IMR-90 (cell line): ENCODE results near the gene MDM2. TPM values are rescaled to one million over a fixed set of nuclear protein-coding genes. Genes with fewer than 3 reads are reported as not detected.

Experiments used
- ATAC-seq: fragments of 200-7000 bp; cut with Tn5 transposase; 2 replicates; pipeline ENCODE4 v1.9.1; 2020; ENCODE audit warnings: low read depth, mild to moderate bottlenecking, moderate library complexity
- BruUV-seq: library from RNA; stranded (reverse); fragments of 400-500 nt; replicated peaks from 2 replicates; lab custom pipeline; 2021; lab: Mats Ljungman, UMichigan
- CTCF ChIA-PET: fragments of 300-600 bp; formaldehyde crosslinking; extraction: SDS; loops from one replicate; lab custom pipeline; 2021; ENCODE audit warnings: antibody characterized with exemption; lab: Yijun Ruan, JAX
- POLR2A ChIA-PET: fragments of 300-600 bp; sonication (Branson Sonifier 250); formaldehyde crosslinking; loops from one replicate; lab custom pipeline; 2022; ENCODE audit warnings: antibody characterized with exemption; ENCODE audit not compliant: unreplicated experiment; lab: Charles Lee
- DNase-seq: peaks from one replicate; pipeline ENCODE4 v3.0.0; 2013
- H2AFZ ChIP-seq: replicated peaks from 2 replicates; pipeline ENCODE3; 2013; ENCODE audit warnings: low read length, mild to moderate bottlenecking; ENCODE audit not compliant: poor library complexity
- H2AK5ac ChIP-seq: 2 replicates; pipeline ENCODE4 v1.6.1; 2013; ENCODE audit warnings: low read depth, low read length, inconsistent platforms
- H2AK9ac ChIP-seq: replicated peaks from 2 replicates; pipeline ENCODE3; 2013; ENCODE audit warnings: mild to moderate bottlenecking, low read depth, low read length, moderate library complexity; ENCODE audit not compliant: poor library complexity
- H2BK120ac ChIP-seq: 2 replicates; pipeline ENCODE4 v1.6.1; 2013; ENCODE audit warnings: low read depth, low read length, inconsistent platforms
- H2BK15ac ChIP-seq: 3 replicates; pipeline ENCODE4 v1.6.1; 2013; ENCODE audit warnings: low read depth, low read length, inconsistent platforms
- H2BK20ac ChIP-seq: 2 replicates; pipeline ENCODE4 v1.6.1; 2013; ENCODE audit warnings: low read depth, mild to moderate bottlenecking, inconsistent platforms, low read length, moderate library complexity
- H2BK5ac ChIP-seq: 2 replicates; pipeline ENCODE4 v1.6.1; 2013; ENCODE audit warnings: mild to moderate bottlenecking, low read depth, low read length, inconsistent platforms; ENCODE audit not compliant: poor library complexity, severe bottlenecking
- H3K14ac ChIP-seq: replicated peaks from 2 replicates; pipeline ENCODE4 v1.6.1; 2013; ENCODE audit warnings: low read depth, low read length, inconsistent platforms
- H3K18ac ChIP-seq: 2 replicates; pipeline ENCODE4 v1.6.1; 2013; ENCODE audit warnings: low read depth, low read length, control low read depth
- H3K23ac ChIP-seq: 2 replicates; pipeline ENCODE4 v1.6.1; 2013; ENCODE audit warnings: low read depth, low read length, inconsistent platforms
- H3K27ac ChIP-seq: 2 replicates; pipeline ENCODE4 v1.5.1; 2013; ENCODE audit warnings: mild to moderate bottlenecking, control low read depth, low read length; ENCODE audit not compliant: insufficient read depth
- H3K27me3 ChIP-seq: 2 replicates; pipeline ENCODE4 v1.6.1; 2013; ENCODE audit warnings: low read length; ENCODE audit not compliant: control insufficient read depth, insufficient read depth
- H3K36me3 ChIP-seq: 2 replicates; pipeline ENCODE4 v1.6.1; 2013; ENCODE audit warnings: low read length, mixed read lengths; ENCODE audit not compliant: control insufficient read depth, insufficient read depth
- H3K4ac ChIP-seq: 2 replicates; pipeline ENCODE4 v1.6.1; 2013; ENCODE audit warnings: low read depth, low read length, inconsistent platforms
- H3K4me1 ChIP-seq: 2 replicates; pipeline ENCODE4 v1.6.1; 2013; ENCODE audit warnings: low read length, mixed read lengths; ENCODE audit not compliant: control insufficient read depth, insufficient read depth
- H3K4me2 ChIP-seq: 2 replicates; pipeline ENCODE4 v1.6.1; 2013; ENCODE audit warnings: low read depth, mild to moderate bottlenecking, control low read depth, low read length, moderate library complexity
- H3K4me3 ChIP-seq: 2 replicates; pipeline ENCODE4 v1.5.1; 2013; ENCODE audit warnings: low read depth, mild to moderate bottlenecking, control low read depth, low read length, moderate library complexity; ENCODE audit not compliant: insufficient read depth
- H3K56ac ChIP-seq: 2 replicates; pipeline ENCODE4 v1.6.1; 2013; ENCODE audit warnings: low read length, inconsistent platforms; ENCODE audit not compliant: insufficient read depth; ENCODE audit errors: extremely low read depth
- H3K79me1 ChIP-seq, 2 experiments: 2 replicates each; pipeline ENCODE4 v1.6.1; 2013; ENCODE audit warnings: low read length in 2 of 2, inconsistent platforms in 1 of 2, low read depth in 1 of 2
- H3K9ac ChIP-seq: 2 replicates; pipeline ENCODE4 v1.6.1; 2013; ENCODE audit warnings: low read depth, low read length, control low read depth
- H3K9me1 ChIP-seq: 2 replicates; pipeline ENCODE4 v1.6.1; 2013; ENCODE audit warnings: low read length, inconsistent platforms; ENCODE audit not compliant: insufficient read depth
- H3K9me3 ChIP-seq: 2 replicates; pipeline ENCODE4 v1.6.1; 2013; ENCODE audit warnings: low read length; ENCODE audit not compliant: control insufficient read depth, insufficient read depth
- H4K20me1 ChIP-seq: 2 replicates; pipeline ENCODE4 v1.6.1; 2013; ENCODE audit warnings: low read length, inconsistent platforms; ENCODE audit not compliant: insufficient read depth
- H4K5ac ChIP-seq: 2 replicates; pipeline ENCODE4 v1.6.1; 2013; ENCODE audit warnings: mild to moderate bottlenecking, low read depth, low read length, control low read depth
- H4K8ac ChIP-seq, 2 experiments: 2 replicates each; pipeline ENCODE4 v1.6.1; 2013; ENCODE audit warnings: low read depth in 2 of 2, low read length in 2 of 2, control low read depth in 1 of 2, inconsistent platforms in 1 of 2
- H4K91ac ChIP-seq: 2 replicates; pipeline ENCODE4 v1.6.1; 2013; ENCODE audit warnings: low read depth, low read length, inconsistent platforms; ENCODE audit not compliant: insufficient read depth
- BHLHE40 ChIP-seq: fragments of 150-350 bp; IDR thresholded peaks from 2 replicates; pipeline ENCODE4 v1.6.1; 2016; ENCODE audit warnings: mild to moderate bottlenecking, low read depth, low read length
- CEBPB ChIP-seq: IDR thresholded peaks from 2 replicates; pipeline ENCODE4 v1.6.1; 2012; ENCODE audit warnings: low read depth, low read length, improper control_type of control experiment
- CHD1 ChIP-seq: IDR thresholded peaks from 2 replicates; pipeline ENCODE4 v1.6.1; 2012; ENCODE audit warnings: low read depth, low read length, improper control_type of control experiment
- FOS ChIP-seq: fragments of 150-350 bp; IDR thresholded peaks from 2 replicates; pipeline ENCODE4 v1.6.1; 2016; ENCODE audit warnings: low read depth, low read length
- MAFK ChIP-seq: IDR thresholded peaks from 2 replicates; pipeline ENCODE4 v1.6.1; 2012; ENCODE audit warnings: low read depth, low read length, improper control_type of control experiment
- MAZ ChIP-seq: IDR thresholded peaks from 2 replicates; pipeline ENCODE4 v1.6.1; 2012; ENCODE audit warnings: low read depth, mild to moderate bottlenecking, low read length, improper control_type of control experiment, moderate library complexity, borderline replicate concordance
- MXI1 ChIP-seq: IDR thresholded peaks from 2 replicates; pipeline ENCODE4 v1.6.1; 2012; ENCODE audit warnings: low read depth, mild to moderate bottlenecking, low read length, moderate library complexity, borderline replicate concordance
- NFE2L2 ChIP-seq: fragments of 150-350 bp; IDR thresholded peaks from 2 replicates; pipeline ENCODE4 v1.6.1; 2016; ENCODE audit warnings: low read depth, mild to moderate bottlenecking, low read length
- POLR2A ChIP-seq: IDR thresholded peaks from 2 replicates; pipeline ENCODE4 v1.6.1; 2012; ENCODE audit warnings: mild to moderate bottlenecking, low read depth, low read length
- RAD21 ChIP-seq: IDR thresholded peaks from 2 replicates; pipeline ENCODE4 v1.6.1; 2012; ENCODE audit warnings: low read length, improper control_type of control experiment
- RCOR1 ChIP-seq: IDR thresholded peaks from 2 replicates; pipeline ENCODE4 v1.6.1; 2012; ENCODE audit warnings: mild to moderate bottlenecking, low read length, improper control_type of control experiment; ENCODE audit not compliant: insufficient replicate concordance
- RFX5 ChIP-seq: IDR thresholded peaks from 2 replicates; pipeline ENCODE4 v1.8.0; 2012; ENCODE audit warnings: low read depth, mild to moderate bottlenecking, low read length, moderate library complexity
- SMC3 ChIP-seq: fragments of 150-350 bp; IDR thresholded peaks from 2 replicates; pipeline ENCODE4 v1.6.1; 2016; ENCODE audit warnings: low read depth, mild to moderate bottlenecking, antibody characterized with exemption, low read length, moderate library complexity
- WGBS, 2 experiments: methylation state at CpG; one replicate each; pipeline versions ENCODE4 v1.1.5 to v1.1.7; 2013; ENCODE audit warnings: missing lambda C conversion rate in 2 of 2; ENCODE audit not compliant: insufficient read length in 1 of 2; ENCODE audit errors: extremely low coverage in 2 of 2; 5-methylcytosine and 5-hydroxymethylcytosine counted together
- dilution Hi-C: fragments of 300-500 bp; cut with HindIII; formaldehyde crosslinking; loops from one replicate; pipeline ENCODE4 v1.14.3; 2018; ENCODE audit warnings: low sequenced_read_pairs; ENCODE audit not compliant: unreplicated experiment
- in situ Hi-C: fragments of 300-500 bp; cut with MboI; formaldehyde crosslinking; loops from 3 replicates; pipeline ENCODE4 v1.14.3; 2019; ENCODE audit warnings: low sequenced_read_pairs, inconsistent platforms, mixed read lengths
- intact Hi-C: fragments of 100-400 bp; cut with micrococcal nuclease; formaldehyde crosslinking; loops from 2 replicates; pipeline ENCODE4 v1.10.0; 2022
- polyA plus RNA-seq, 3 experiments: library from polyadenylated mRNA; depleted of rRNA; stranded (reverse); fragments of >200 nt; gene quantifications; 2 replicates each; pipeline ENCODE4 v1.2.3, GENCODE V29; 2012; ENCODE audit warnings: low replicate concordance in 1 of 3
- total RNA-seq: library from RNA; depleted of rRNA; stranded (reverse); fragments of >200 nt; gene quantifications from 2 replicates; pipeline ENCODE4 v1.2.3, GENCODE V29; 2012
- TF ChIP-seq, protein P1 (sequence below): fragments of 150-350 bp; IDR thresholded peaks from 2 replicates; pipeline ENCODE4 v1.6.1; 2016; ENCODE audit warnings: low read depth, mild to moderate bottlenecking, low read length, moderate library complexity, borderline replicate concordance
- TF ChIP-seq, protein P2 (sequence below): conservative IDR thresholded peaks from 2 replicates; pipeline ENCODE4 v1.5.1; 2012; ENCODE audit warnings: mild to moderate bottlenecking, low read depth, low read length, improper control_type of control experiment
- TF ChIP-seq, protein P3 (sequence below): fragments of 150-350 bp; IDR thresholded peaks from 2 replicates; pipeline ENCODE4 v1.6.1; 2017; ENCODE audit warnings: mild to moderate bottlenecking, antibody characterized with exemption, low read length, low read depth

MDM2 gene
- total and polyA plus RNA-seq, 2 of the 4 experiments (the other 2 are of a cell fraction), result 21.9 to 196 TPM

DNA sequence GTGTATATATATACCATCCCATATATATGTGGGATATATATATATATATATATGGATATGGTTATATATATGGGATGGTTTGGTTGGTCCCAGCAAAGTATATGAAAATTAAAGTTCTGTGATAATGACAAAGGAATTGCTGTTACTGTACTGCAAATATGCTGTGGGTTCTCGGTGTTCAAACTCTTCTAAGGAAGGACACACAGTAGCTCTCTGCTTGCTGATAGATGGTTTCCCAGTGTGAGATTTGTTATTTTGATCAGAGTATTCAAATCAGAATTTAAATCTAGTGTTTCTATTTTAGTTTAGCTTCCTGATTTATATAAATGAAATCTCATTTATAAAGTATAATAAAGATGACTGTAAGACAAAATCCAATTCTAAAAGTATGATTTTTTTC is 42.3 kb upstream of the MDM2 start:
- Histone ChIP-seq H2BK20ac (no peak overlapping the region), H3K27me3 (no peaks in the 10 kb centered on the region), H4K20me1 (no peaks in the 10 kb centered on the region), H3K14ac (no peak overlapping the region), H3K79me1 (no peaks in the 10 kb centered on the region; a peak in 1 of 4 replicates), H2AFZ (no peak overlapping the region), H3K23ac (no peak overlapping the region), H3K4me1 (no peaks in the 10 kb centered on the region), H4K91ac (no peak overlapping the region), H2BK5ac (no peak overlapping the region), H2AK9ac (no peak overlapping the region), H2AK5ac (no peak overlapping the region), H2BK15ac (no peak overlapping the region), H3K9me1 (0 out of 2 replicates have a peak, but pooled peaks cover 3% of the 10 kb centered on the region), H3K36me3 (peaks cover 11% of the 10 kb centered on the region), H3K27ac (no peak overlapping the region), H3K4ac (no peak overlapping the region), H3K9me3 (no peaks in the 10 kb centered on the region), H3K18ac (no peak overlapping the region), H3K4me2 (no peak overlapping the region), H3K4me3 (no peak overlapping the region), H4K8ac (no peak overlapping the region), H3K9ac (no peak overlapping the region), H3K56ac (no peak overlapping the region), H4K5ac (no peak overlapping the region), H2BK120ac (no peak overlapping the region)
- ATAC-seq (no peak), DNase-seq (no peak)
- no TSS peak for BruUV-seq
- in situ Hi-C loops, result no loop called here
- POLR2A ChIA-PET, result no interaction called here
- dilution Hi-C loops, result no loop called here
- intact Hi-C loops, result no loop called here
- TF ChIP-seq CEBPB (no peak), POLR2A (no peak), BHLHE40 (no peak), CHD1 (no peak), RCOR1 (no peak), MAZ (no peak), NFE2L2 (no peak), MXI1 (no peak), MAFK (no peak), FOS (no peak), RFX5 (no peak), RAD21 (no peak), SMC3 (no peak)
- TF ChIP-seq, protein P1, sequence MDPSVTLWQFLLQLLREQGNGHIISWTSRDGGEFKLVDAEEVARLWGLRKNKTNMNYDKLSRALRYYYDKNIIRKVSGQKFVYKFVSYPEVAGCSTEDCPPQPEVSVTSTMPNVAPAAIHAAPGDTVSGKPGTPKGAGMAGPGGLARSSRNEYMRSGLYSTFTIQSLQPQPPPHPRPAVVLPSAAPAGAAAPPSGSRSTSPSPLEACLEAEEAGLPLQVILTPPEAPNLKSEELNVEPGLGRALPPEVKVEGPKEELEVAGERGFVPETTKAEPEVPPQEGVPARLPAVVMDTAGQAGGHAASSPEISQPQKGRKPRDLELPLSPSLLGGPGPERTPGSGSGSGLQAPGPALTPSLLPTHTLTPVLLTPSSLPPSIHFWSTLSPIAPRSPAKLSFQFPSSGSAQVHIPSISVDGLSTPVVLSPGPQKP, result no peak
- TF ChIP-seq, protein P2, sequence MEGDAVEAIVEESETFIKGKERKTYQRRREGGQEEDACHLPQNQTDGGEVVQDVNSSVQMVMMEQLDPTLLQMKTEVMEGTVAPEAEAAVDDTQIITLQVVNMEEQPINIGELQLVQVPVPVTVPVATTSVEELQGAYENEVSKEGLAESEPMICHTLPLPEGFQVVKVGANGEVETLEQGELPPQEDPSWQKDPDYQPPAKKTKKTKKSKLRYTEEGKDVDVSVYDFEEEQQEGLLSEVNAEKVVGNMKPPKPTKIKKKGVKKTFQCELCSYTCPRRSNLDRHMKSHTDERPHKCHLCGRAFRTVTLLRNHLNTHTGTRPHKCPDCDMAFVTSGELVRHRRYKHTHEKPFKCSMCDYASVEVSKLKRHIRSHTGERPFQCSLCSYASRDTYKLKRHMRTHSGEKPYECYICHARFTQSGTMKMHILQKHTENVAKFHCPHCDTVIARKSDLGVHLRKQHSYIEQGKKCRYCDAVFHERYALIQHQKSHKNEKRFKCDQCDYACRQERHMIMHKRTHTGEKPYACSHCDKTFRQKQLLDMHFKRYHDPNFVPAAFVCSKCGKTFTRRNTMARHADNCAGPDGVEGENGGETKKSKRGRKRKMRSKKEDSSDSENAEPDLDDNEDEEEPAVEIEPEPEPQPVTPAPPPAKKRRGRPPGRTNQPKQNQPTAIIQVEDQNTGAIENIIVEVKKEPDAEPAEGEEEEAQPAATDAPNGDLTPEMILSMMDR, result no peak
- TF ChIP-seq, protein P3, sequence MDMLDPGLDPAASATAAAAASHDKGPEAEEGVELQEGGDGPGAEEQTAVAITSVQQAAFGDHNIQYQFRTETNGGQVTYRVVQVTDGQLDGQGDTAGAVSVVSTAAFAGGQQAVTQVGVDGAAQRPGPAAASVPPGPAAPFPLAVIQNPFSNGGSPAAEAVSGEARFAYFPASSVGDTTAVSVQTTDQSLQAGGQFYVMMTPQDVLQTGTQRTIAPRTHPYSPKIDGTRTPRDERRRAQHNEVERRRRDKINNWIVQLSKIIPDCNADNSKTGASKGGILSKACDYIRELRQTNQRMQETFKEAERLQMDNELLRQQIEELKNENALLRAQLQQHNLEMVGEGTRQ, result no peak
- CTCF ChIA-PET, result no interaction called here
- no CpG with 5 or more reads among the region's 1 CpG for WGBS, 2 experiments
